Astrocyte (in vitro differentiated cells and primary cell): ENCODE results near the gene PRX. TPM values are rescaled to one million over a fixed set of nuclear protein-coding genes. Genes with fewer than 3 reads are reported as not detected.

Source experiments
- DNase-seq: peaks from one replicate; pipeline ENCODE4 v3.0.0-alpha.2; 2010; ENCODE audit warnings: low read depth
- FAIRE-seq: peaks from 2 replicates; lab custom pipeline; 2011; peaks lifted over from hg19 to GRCh38; lab: Jason Lieb, UNC
- H2AFZ ChIP-seq: 2 replicates; pipeline ENCODE4 v1.6.0; 2012; ENCODE audit warnings: low read depth, low read length, inconsistent platforms
- H3K27ac ChIP-seq: 2 replicates; pipeline ENCODE4 v1.5.1; 2011; ENCODE audit warnings: low read depth, low read length, inconsistent platforms
- H3K27me3 ChIP-seq: 2 replicates; pipeline ENCODE4 v1.6.0; 2011; ENCODE audit warnings: low read length, inconsistent platforms; ENCODE audit not compliant: insufficient read depth
- H3K36me3 ChIP-seq: 2 replicates; pipeline ENCODE4 v1.5.1; 2011; ENCODE audit warnings: low read length, inconsistent platforms; ENCODE audit not compliant: insufficient read depth
- H3K4me1 ChIP-seq: 2 replicates; pipeline ENCODE4 v1.5.1; 2011; ENCODE audit warnings: low read length, inconsistent platforms; ENCODE audit not compliant: insufficient read depth
- H3K4me2 ChIP-seq: 2 replicates; pipeline ENCODE4 v1.6.0; 2012; ENCODE audit warnings: low read length, inconsistent platforms
- H3K4me3 ChIP-seq: 2 replicates; pipeline ENCODE4 v1.5.1; 2011; ENCODE audit warnings: low read depth, mild to moderate bottlenecking, low read length, inconsistent platforms; ENCODE audit not compliant: insufficient read depth
- H3K79me2 ChIP-seq: 2 replicates; pipeline ENCODE4 v1.6.0; 2012; ENCODE audit warnings: mild to moderate bottlenecking, low read length, inconsistent platforms; ENCODE audit not compliant: insufficient read depth
- H3K9ac ChIP-seq: 2 replicates; pipeline ENCODE4 v1.6.0; 2012; ENCODE audit warnings: mild to moderate bottlenecking, low read length, inconsistent platforms
- H3K9me3 ChIP-seq: 2 replicates; pipeline ENCODE4 v1.5.1; 2012; ENCODE audit warnings: low read depth, mild to moderate bottlenecking, low read length, inconsistent platforms; ENCODE audit not compliant: insufficient read depth
- H4K20me1 ChIP-seq: 2 replicates; pipeline ENCODE4 v1.6.0; 2012; ENCODE audit warnings: low read length, inconsistent platforms; ENCODE audit not compliant: insufficient read depth
- H3K27ac Mint-ChIP-seq: one replicate; pipeline ENCODE4 v1.8.0; 2021; ENCODE audit warnings: mild to moderate bottlenecking, mixed read lengths; ENCODE audit not compliant: unreplicated experiment
- H3K27me3 Mint-ChIP-seq: one replicate; pipeline ENCODE4 v1.8.0; 2021; ENCODE audit warnings: low read depth, mixed read lengths; ENCODE audit not compliant: unreplicated experiment
- H3K36me3 Mint-ChIP-seq: one replicate; pipeline ENCODE4 v1.8.0; 2021; ENCODE audit warnings: low read depth, mixed read lengths; ENCODE audit not compliant: unreplicated experiment
- H3K4me1 Mint-ChIP-seq: one replicate; pipeline ENCODE4 v1.8.0; 2021; ENCODE audit warnings: low read depth, mixed read lengths; ENCODE audit not compliant: unreplicated experiment
- H3K4me3 Mint-ChIP-seq: one replicate; pipeline ENCODE4 v1.8.0; 2021; ENCODE audit warnings: mild to moderate bottlenecking, moderate library complexity, mixed read lengths; ENCODE audit not compliant: unreplicated experiment
- H3K9me3 Mint-ChIP-seq: one replicate; pipeline ENCODE4 v1.8.0; 2021; ENCODE audit warnings: mild to moderate bottlenecking, mixed read lengths; ENCODE audit not compliant: unreplicated experiment
- EZH2 ChIP-seq: IDR thresholded peaks from 2 replicates; pipeline ENCODE4 v1.6.1; 2012; ENCODE audit warnings: mild to moderate bottlenecking, low read length, inconsistent platforms; ENCODE audit not compliant: insufficient read depth
- total RNA-seq: library from RNA; stranded (reverse); gene quantifications from 2 replicates; pipeline ENCODE4 v1.2.1, GENCODE V29; 2021
- TF ChIP-seq, protein P1 (sequence below): IDR thresholded peaks from 2 replicates; pipeline ENCODE4 v1.5.1; 2011; ENCODE audit warnings: low read depth, mild to moderate bottlenecking, inconsistent platforms, low read length, moderate library complexity; ENCODE audit not compliant: insufficient read depth

The PRX gene
- total RNA-seq, 1 donor from 2014 or later, result 1.5 TPM

DNA sequence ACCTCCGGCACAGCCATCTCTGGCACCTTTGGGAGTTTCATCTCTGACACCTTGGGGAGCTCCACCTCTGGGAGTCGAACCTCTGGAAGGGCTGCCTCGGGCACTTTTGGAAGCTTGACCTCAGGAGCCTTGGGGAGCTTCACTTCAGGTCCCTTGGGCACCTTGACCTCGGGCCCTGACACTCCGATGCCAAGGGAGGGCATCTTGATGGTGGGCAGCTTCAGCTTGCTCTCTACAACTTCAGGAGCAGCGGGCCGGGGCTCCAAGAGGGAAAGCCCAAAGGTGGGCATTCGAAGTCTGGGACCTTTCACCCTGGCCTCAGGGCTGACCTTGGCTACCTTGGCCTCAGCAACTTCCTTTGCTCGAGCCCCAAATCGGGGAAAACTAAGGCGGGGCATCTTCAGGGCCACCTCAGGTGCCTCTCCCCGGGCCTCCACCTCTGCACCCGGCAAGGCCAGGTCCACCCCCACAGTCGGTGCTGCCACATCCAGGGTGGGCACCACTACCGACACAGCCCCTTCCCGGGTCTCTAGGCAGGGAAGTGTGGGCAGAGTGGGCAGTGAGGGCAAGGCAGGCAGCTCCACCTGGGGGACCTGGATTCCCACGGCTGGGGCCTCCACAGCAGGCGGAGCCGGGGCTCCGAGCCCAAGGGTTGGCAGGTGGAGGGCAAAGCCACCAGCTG is 16.2 kb downstream of the PRX start:
- no peak overlapping the region for H2AFZ ChIP-seq
- no peaks in the 10 kb centered on the region for H3K79me2 ChIP-seq
- H3K36me3 Mint-ChIP-seq, result peaks cover 4% of the 10 kb centered on the region
- H3K4me1 ChIP-seq, result no peaks in the 10 kb centered on the region
- H3K27ac ChIP-seq, result no peak overlapping the region
- no peaks in the 10 kb centered on the region for H3K9me3 Mint-ChIP-seq
- H4K20me1 ChIP-seq, result no peaks in the 10 kb centered on the region
- H3K27ac Mint-ChIP-seq, result no peak overlapping the region
- TF ChIP-seq, protein P1, sequence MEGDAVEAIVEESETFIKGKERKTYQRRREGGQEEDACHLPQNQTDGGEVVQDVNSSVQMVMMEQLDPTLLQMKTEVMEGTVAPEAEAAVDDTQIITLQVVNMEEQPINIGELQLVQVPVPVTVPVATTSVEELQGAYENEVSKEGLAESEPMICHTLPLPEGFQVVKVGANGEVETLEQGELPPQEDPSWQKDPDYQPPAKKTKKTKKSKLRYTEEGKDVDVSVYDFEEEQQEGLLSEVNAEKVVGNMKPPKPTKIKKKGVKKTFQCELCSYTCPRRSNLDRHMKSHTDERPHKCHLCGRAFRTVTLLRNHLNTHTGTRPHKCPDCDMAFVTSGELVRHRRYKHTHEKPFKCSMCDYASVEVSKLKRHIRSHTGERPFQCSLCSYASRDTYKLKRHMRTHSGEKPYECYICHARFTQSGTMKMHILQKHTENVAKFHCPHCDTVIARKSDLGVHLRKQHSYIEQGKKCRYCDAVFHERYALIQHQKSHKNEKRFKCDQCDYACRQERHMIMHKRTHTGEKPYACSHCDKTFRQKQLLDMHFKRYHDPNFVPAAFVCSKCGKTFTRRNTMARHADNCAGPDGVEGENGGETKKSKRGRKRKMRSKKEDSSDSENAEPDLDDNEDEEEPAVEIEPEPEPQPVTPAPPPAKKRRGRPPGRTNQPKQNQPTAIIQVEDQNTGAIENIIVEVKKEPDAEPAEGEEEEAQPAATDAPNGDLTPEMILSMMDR, result no peak
- no peak for TF ChIP-seq EZH2
- H3K4me3 ChIP-seq, result no peak overlapping the region
- no peaks in the 10 kb centered on the region for H3K27me3 ChIP-seq
- no peaks in the 10 kb centered on the region for H3K9me3 ChIP-seq
- H3K4me1 Mint-ChIP-seq, result no peaks in the 10 kb centered on the region
- H3K36me3 ChIP-seq, result no peaks in the 10 kb centered on the region
- FAIRE-seq, result no peak
- H3K4me3 Mint-ChIP-seq, result no peak overlapping the region
- no peak for DNase-seq
- H3K9ac ChIP-seq, result no peak overlapping the region
- H3K4me2 ChIP-seq, result no peak overlapping the region
- peaks cover 32% of the 10 kb centered on the region for H3K27me3 Mint-ChIP-seq

DNA sequence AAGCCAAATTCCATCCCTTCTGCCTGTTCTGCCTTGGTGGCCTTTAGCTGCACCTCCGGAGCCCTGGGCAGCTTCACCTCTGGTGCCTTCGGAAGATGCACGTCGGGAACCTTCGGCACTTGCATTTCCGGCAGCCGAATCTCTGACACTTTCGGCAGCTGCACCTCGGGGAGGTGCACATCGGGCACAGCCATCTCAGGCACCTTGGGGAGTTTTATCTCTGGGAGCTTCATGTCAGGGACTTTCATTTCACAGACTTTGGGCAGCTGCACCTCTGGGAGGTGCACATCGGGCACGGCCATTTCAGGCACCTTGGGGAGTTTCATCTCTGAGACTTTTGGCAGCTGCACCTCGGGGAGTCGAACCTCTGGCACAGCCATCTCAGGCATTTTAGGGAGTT is 17.2 kb downstream of the PRX start:
- Mint-ChIP-seq H3K4me3 (no peak overlapping the region), H3K36me3 (peaks cover 4% of the 10 kb centered on the region), H3K27me3 (peaks cover 32% of the 10 kb centered on the region), H3K9me3 (no peaks in the 10 kb centered on the region), H3K27ac (peak overlapping the region; percentile 1), H3K4me1 (no peaks in the 10 kb centered on the region)
- Histone ChIP-seq H3K27ac (no peak overlapping the region), H3K9ac (no peak overlapping the region), H3K4me1 (no peaks in the 10 kb centered on the region), H4K20me1 (no peaks in the 10 kb centered on the region), H3K4me2 (no peak overlapping the region), H2AFZ (no peak overlapping the region), H3K79me2 (no peaks in the 10 kb centered on the region), H3K36me3 (no peaks in the 10 kb centered on the region), H3K4me3 (no peak overlapping the region), H3K27me3 (no peaks in the 10 kb centered on the region), H3K9me3 (no peaks in the 10 kb centered on the region)
- TF ChIP-seq EZH2, result no peak
- TF ChIP-seq, protein P1, result no peak
- FAIRE-seq, result no peak
- DNase-seq, result no peak

DNA sequence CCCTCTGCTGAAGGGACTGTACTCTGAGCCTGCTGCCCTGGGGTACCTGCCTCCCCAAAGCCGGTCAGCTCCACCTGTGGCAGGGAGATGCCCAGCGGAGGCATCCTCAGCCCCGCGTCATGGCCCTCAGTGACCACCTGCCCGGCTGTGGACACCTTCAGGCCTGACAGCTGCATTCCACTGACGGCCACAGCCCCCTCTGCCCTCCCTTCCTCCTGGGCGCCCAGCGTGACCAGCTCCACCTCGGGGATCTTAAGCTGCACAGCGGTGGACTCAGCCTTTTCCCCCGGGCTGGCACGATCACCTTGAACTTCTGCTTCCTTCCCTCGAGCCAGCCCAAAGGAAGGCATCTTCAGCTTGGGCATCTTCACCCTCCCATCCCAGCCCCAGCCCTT is 18.4 kb downstream of the PRX start:
- Histone ChIP-seq H3K4me2 (no peak overlapping the region), H2AFZ (no peak overlapping the region)
- no peak overlapping the region for H3K27ac Mint-ChIP-seq

More for the DNA sequence above, 18.4 kb downstream of the PRX start:
- Mint-ChIP-seq H3K4me1 (no peaks in the 10 kb centered on the region), H3K9me3 (no peaks in the 10 kb centered on the region), H3K27me3 (peaks cover 35% of the 10 kb centered on the region), H3K4me3 (no peak overlapping the region), H3K36me3 (peaks cover 7% of the 10 kb centered on the region)
- Histone ChIP-seq H3K27me3 (no peaks in the 10 kb centered on the region), H3K79me2 (no peaks in the 10 kb centered on the region), H4K20me1 (no peaks in the 10 kb centered on the region), H3K9ac (no peak overlapping the region), H3K9me3 (no peaks in the 10 kb centered on the region), H3K36me3 (no peaks in the 10 kb centered on the region), H3K4me3 (no peak overlapping the region), H3K27ac (no peak overlapping the region), H3K4me1 (no peaks in the 10 kb centered on the region)
- DNase-seq, result no peak
- TF ChIP-seq, protein P1, result no peak
- no peak for TF ChIP-seq EZH2
- FAIRE-seq, result no peak
